Measurements from ENCODE around the gene DIO1.

DIO1 gene

GRCh38 chr1:53943490-53944043 is 49.6 kb downstream of the DIO1 start:
- no peak for DNase-seq

DNA sequence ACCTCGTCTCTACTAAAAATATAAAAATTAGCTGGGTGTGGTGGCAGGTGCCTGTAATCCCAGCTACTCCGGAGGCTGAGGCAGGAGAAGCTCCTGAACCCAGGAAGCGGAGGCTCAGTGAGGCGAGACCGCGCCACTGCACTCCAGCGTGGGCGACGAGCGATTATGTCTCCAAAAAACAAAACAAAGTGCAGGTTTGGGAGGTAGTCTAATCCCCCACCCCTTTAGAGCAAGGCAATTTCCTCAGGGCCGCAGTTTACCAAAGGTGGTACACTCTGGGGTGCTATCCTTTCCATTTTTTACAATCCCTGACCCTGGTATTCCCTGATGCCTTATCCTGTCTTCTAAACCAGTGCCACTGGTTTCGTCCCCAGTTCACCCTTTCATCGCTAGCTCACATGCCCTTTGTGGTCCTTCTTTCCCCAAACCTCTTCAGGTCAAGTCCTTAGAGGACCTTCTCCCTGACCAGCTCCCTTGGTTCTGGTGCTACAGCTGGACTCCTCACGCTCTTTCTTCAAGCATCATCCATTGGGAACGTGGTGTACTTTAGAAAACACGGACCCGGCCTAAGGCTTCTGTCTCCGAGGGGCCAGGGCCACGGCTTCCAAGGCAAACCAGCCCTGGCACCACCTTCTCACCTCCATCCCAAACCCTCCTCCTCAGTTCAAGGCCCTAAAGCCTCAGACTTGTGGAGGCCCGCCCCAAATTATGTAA is 50.6 kb downstream of the DIO1 start:
- peak; percentile 26 for DNase-seq

- no peak for DNase-seq
Observed at GRCh38 chr1:53945183-53945432, 51.1 kb downstream of the DIO1 start.

- DNase-seq = peak; percentile 93
Observed at GRCh38 chr1:53945433-53946251, 51.7 kb downstream of the DIO1 start, which contains the start of gene IFT25. Gene IFT25, minus strand, starts transcription at chr1:53945699. Its CDS starts 5,617 bp downstream, at chr1:53940082.

DNA sequence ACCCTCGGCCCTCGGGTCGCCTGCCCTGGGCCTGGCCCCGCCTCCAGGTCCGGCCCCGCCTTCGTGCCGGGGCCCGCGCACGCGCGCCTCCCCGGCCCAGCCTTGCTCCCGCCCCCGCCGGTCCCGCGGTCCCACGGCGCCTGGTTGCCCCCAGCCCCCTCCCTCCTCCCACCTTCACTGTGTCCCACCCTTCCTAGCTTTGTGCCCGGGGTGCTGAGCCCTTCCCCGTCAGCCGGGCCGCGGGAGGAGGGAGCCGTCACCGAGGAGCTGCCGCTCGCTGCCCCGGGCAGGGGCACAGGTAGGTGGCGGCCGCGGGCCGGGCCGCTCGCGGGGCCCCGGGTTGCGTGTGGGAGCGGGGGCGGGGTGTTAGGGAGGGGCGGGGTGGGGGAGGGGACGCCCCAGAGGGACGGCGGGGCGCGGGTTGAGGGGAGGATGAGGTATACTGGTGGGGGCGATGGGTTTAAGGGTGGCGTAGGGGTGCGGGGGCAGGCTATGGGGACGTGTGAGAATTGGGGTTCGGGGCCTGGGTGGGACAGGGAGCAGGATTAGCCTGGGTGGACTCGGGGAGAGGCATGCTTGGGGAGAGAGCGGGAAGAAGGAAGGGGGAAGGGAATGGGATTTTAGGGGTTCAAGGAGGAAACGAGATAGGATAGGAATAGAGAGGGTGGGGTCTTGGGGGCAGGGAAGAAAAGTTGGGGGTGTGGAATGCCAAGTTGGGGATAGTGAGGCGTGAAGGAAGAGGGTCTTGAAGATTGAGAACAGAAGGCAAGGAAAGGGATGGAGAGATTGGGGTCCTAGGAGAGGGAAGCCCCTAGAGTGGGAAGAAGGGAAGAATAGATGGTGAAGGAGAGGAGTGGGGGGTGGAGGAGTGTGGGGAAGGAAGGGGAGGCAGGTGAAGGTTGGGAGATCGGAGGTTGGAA is 52.5 kb downstream of the DIO1 start, which contains the start of gene LRRC42:
TSS of gene LRRC42 (plus strand) at position 99 of the 920 bp plus-strand sequence. CDS start 5,650 bp downstream, outside the sequence.
- peak; percentile 92 for DNase-seq

DNA sequence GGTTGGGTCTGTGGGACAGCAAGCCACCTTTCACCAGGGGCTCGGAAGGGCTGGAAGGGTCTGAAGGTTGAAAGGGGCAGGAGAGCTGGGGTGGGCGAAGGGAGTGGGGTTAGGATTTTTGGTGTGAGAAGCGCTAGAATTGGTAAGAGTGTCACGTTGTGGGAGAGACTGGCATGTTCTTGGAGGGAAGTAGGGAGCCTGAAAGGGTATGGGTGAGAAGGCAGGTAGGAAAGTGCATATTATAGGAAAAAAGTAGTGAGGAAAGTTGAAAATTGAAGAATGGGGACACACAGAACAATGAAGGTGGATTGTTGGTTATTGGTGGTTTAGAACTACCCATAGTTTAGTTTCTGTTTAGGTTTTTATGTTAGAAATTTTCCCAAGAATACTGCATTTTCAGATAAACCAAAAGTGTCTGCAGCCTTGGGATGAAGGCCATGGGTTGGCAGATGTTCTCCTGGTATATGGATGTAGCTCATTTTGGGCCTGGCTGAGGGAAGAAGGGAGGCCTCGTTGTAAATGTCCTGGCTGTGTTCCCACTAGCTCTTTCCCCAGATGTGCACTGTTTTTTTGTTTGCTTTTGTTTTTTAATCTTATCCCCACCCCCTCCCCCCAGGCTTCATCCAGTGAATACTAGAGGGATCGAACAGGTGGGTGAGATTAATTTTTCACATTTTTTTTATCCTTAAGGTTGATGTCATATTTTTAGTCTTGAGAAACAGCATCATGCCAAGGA is 53.4 kb downstream of the DIO1 start:
- no peak for DNase-seq

GRCh38 chr1:53948291-53948690 is 54.3 kb downstream of the DIO1 start:
- no peak for DNase-seq

- DNase-seq = peak; percentile 86
Observed at GRCh38 chr1:53949023-53949990, 55.3 kb downstream of the DIO1 start.

DNA sequence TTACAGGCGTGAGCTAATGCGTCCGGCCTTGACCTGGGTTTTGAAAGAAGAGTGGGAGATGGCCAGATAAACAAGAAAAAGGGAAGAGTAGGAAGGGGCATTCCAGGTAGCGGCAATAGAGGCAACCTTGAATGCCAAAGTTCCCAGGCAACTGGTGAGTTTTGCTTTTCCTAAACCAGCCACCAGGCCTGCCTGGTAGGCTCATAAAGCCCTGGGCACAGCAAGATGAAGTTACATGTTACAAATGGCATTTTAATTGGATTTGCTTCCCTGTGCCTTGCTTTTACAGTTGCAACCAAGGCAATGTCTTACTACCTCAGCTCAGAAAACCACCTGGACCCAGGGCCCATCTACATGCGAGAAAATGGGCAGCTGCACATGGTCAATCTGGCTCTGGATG is 57.7 kb downstream of the DIO1 start:
- DNase-seq = no peak

GRCh38 chr1:53954128-53954527 is 60.1 kb downstream of the DIO1 start:
- no peak for DNase-seq

GRCh38 chr1:53956308-53957168 is 62.6 kb downstream of the DIO1 start:
- DNase-seq = peak; percentile 90

- no peak for DNase-seq
Observed at GRCh38 chr1:53957194-53957818, 63.3 kb downstream of the DIO1 start.

DNA sequence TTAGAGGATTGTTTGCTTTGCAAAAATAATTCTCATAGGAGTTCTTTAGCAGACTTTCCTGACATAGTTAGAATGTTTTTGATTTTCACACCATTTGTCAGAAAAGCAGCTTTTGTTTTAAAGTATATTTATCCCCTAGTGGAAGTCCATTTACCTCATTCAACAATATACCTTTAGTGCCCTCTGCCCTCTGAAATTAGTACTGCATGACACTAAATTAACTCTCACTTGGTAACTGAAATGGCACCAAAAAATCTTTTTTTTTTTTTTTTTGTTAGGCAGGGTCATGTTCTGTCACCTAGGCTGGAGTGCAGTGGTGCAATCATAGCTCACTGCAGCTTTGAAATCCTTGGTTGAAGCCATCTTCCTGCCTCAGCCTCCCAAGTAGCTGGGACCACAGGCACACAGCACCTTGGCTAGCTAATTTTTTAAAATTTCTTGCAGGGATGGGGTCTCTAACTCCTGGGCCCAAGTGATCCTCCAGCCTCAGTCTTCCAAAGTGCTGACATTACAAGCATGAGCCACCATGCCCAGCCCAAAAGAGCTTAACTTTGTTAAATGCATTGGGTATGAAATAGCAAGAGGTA is 65.8 kb downstream of the DIO1 start:
- DNase-seq = no peak

Data from NCI-H1105 (cell line).